PFSK-1 (cell line): Measurements from ENCODE around the gene TP53AIP1.

Experiments used
- POLR2AphosphoS5 ChIP-seq: IDR thresholded peaks from 2 replicates; pipeline ENCODE4 v1.6.1; 2012; ENCODE audit warnings: low read depth, mild to moderate bottlenecking, control low read depth, low read length, moderate library complexity
- REST ChIP-seq, 2 experiments: IDR thresholded peaks; 2 replicates each; pipeline versions ENCODE4 v1.6.1 to v1.8.0; 2011 to 2012; ENCODE audit warnings: low read depth in 2 of 2, low read length in 2 of 2, control low read depth in 1 of 2, inconsistent platforms in 1 of 2, mild to moderate bottlenecking in 1 of 2, moderate library complexity in 1 of 2; ENCODE audit not compliant: insufficient read depth in 1 of 2
- TAF1 ChIP-seq: IDR thresholded peaks from 2 replicates; pipeline ENCODE4 v1.6.1; 2012; ENCODE audit warnings: low read length, control low read depth, borderline replicate concordance; ENCODE audit not compliant: insufficient read depth

DNA sequence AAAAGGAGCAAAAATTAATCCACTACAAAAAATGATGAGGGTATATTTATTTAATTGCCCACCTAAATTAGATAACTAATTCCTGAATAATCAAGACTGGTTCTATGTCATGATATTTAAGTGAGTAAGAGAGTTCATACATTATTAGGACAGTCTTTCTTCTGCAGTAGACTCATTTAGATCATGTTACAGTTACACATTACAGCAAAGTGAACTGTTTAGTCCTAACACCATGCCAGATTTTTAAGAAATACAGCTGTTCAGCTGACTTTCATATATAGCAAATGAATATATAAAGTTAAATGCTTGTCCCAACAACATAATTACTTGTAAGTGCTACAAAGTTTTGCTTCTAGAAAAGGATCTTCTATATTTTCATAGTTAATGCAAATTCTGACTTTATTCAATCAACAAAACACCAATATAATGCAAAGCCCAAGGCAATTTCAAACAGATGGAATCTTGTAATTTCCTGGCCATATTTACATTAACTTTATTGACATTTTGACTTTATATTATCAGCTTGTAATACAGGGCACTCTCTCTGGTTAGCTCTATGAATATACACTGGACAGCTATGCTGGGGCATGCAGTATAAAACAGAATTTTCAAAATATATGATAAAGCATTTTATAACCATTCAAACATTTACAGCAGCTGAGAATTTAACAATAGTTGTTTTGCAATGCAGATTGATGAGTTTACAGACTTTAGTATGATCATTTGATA lies 45.7 kb upstream of the TP53AIP1 start:
- TF ChIP-seq POLR2AphosphoS5: no peak
- TF ChIP-seq REST (IDR thresholded peaks at IDR 0.05; ENCODE audit: insufficient read depth in 1 of 2, low read depth in 2 of 2, low read length in 2 of 2): no peak
- no peak for TF ChIP-seq TAF1
